GM12891 (cell line): ENCODE results near the gene PTGER1.
"Not testable (repeated sequence)": the region's sequence is repeated elsewhere in the genome, so short reads cannot be mapped to it uniquely, and the experiment has no call there.

ENCODE experiments used
- DNase-seq: peaks from one replicate; pipeline ENCODE4 v3.0.0; 2011; ENCODE audit warnings: low spot score; ENCODE audit not compliant: insufficient read length
- FAIRE-seq: peaks from 2 replicates; lab custom pipeline; 2011; peaks lifted over from hg19 to GRCh38; lab: Jason Lieb, UNC
- PAX5 ChIP-seq: IDR thresholded peaks from 2 replicates; pipeline ENCODE4 v1.6.1; 2011; ENCODE audit warnings: low read length, moderate library complexity, mild to moderate bottlenecking; ENCODE audit not compliant: insufficient read depth, severe bottlenecking
- POLR2A ChIP-seq: IDR thresholded peaks from 2 replicates; pipeline ENCODE4 v1.6.1; 2011; ENCODE audit warnings: low read depth, low read length, control low read depth
- POLR2AphosphoS5 ChIP-seq: IDR thresholded peaks from 2 replicates; pipeline ENCODE4 v1.6.1; 2011; ENCODE audit warnings: low read depth, low read length, control low read depth
- POU2F2 ChIP-seq: IDR thresholded peaks from 2 replicates; pipeline ENCODE4 v1.6.1; 2011; ENCODE audit warnings: low read depth, mild to moderate bottlenecking, control low read depth, low read length, moderate library complexity
- SPI1 ChIP-seq: IDR thresholded peaks from 2 replicates; pipeline ENCODE4 v1.6.1; 2011; ENCODE audit warnings: low read depth, low read length, control low read depth
- TAF1 ChIP-seq: IDR thresholded peaks from 2 replicates; pipeline ENCODE4 v1.6.1; 2011; ENCODE audit warnings: low read depth, low read length, control low read depth

The PTGER1 gene

GRCh38 chr19:14473978-14474578, 1.1 kb downstream of the PTGER1 start:
- FAIRE-seq (no peak), DNase-seq (no peak)
- TF ChIP-seq SPI1 (no peak), PAX5 (no peak), POLR2A (no peak), POLR2AphosphoS5 (no peak), TAF1 (no peak), POU2F2 (no peak)

GRCh38 chr19:14473073-14473977, 1.8 kb downstream of the PTGER1 start:
- no peak for TF ChIP-seq PAX5
- no peak for TF ChIP-seq TAF1
- TF ChIP-seq POU2F2, result no peak
- TF ChIP-seq SPI1, result no peak
- TF ChIP-seq POLR2A, result no peak
- TF ChIP-seq POLR2AphosphoS5, result no peak
- FAIRE-seq, result peak; percentile 20
- DNase-seq, result no peak

GRCh38 chr19:14472202-14472938, 2.8 kb downstream of the PTGER1 start:
- no peak for TF ChIP-seq POLR2A
- no peak for TF ChIP-seq POLR2AphosphoS5
- 0 out of 2 replicates have a peak, but pooled peaks have one; percentile 21 for TF ChIP-seq POU2F2

GRCh38 chr19:14471436-14472187, 3.5 kb downstream of the PTGER1 start:
- FAIRE-seq (no peak), DNase-seq (peak; percentile 40)
- no peak for TF ChIP-seq PAX5
- TF ChIP-seq POU2F2, result no peak
- no peak for TF ChIP-seq TAF1
- no peak for TF ChIP-seq POLR2AphosphoS5
- TF ChIP-seq POLR2A, result no peak
- TF ChIP-seq SPI1, result no peak

More at GRCh38 chr19:14472202-14472938, 2.8 kb downstream of the PTGER1 start:
- DNase-seq, result peak; percentile 96
- peak; percentile 88 for FAIRE-seq

GRCh38 chr19:14470031-14470876, 4.9 kb downstream of the PTGER1 start:
- FAIRE-seq, result no peak

GRCh38 chr19:14467816-14468215, 7.3 kb downstream of the PTGER1 start:
- FAIRE-seq (no peak), DNase-seq (no peak)
- TF ChIP-seq POLR2A (no peak), POU2F2 (no peak), TAF1 (no peak), POLR2AphosphoS5 (no peak), PAX5 (no peak), SPI1 (no peak)

More at GRCh38 chr19:14470031-14470876, 4.9 kb downstream of the PTGER1 start:
- DNase-seq, result no peak
- TF ChIP-seq SPI1 (no peak), PAX5 (no peak), TAF1 (no peak), POLR2A (no peak), POLR2AphosphoS5 (no peak), POU2F2 (no peak)

- FAIRE-seq (no peak), DNase-seq (no peak)
- TF ChIP-seq PAX5, result no peak
- TF ChIP-seq POLR2AphosphoS5, result no peak
- TF ChIP-seq POU2F2, result no peak
- TF ChIP-seq POLR2A, result no peak
- TF ChIP-seq TAF1, result no peak
- no peak for TF ChIP-seq SPI1
Observed at GRCh38 chr19:14467391-14467790, 7.8 kb downstream of the PTGER1 start.

GRCh38 chr19:14463747-14464146, 11.4 kb downstream of the PTGER1 start:
- DNase-seq, result no peak
- no peak for FAIRE-seq
- TF ChIP-seq SPI1 (no peak), TAF1 (no peak), PAX5 (no peak), POU2F2 (no peak), POLR2AphosphoS5 (no peak), POLR2A (no peak)

- not testable (repeated sequence) for DNase-seq, FAIRE-seq
Observed at GRCh38 chr19:14462401-14462800, 12.8 kb downstream of the PTGER1 start.
